ENCODE results near the gene ME1. TPM values are rescaled to one million over a fixed set of nuclear protein-coding genes. Genes with fewer than 3 reads are reported as not detected.

Gene ME1
- total RNA-seq, 1 experiment from 2014 or later = 40.5 TPM

- ChIA-PET POLR2A (no interaction called here), RAD21 (ENCODE audit: low non-redundant PET in 1 of 2, low total read pairs in 2 of 2, uncharacterized antibody in 2 of 2, unreplicated experiment in 2 of 2) (no interaction called here), CTCF (interaction anchor here (1.0 kb wide), 1 partner anchor 76 kb away, joined by 3 read pairs; the partner anchor contains the start of gene PRSS35)
- H2AFZ ChIP-seq (ENCODE audit: low read depth, low read length, poor library complexity, severe bottlenecking) = no peak overlapping the region
- H3K79me2 ChIP-seq (ENCODE audit: insufficient read depth, low read length) = no peaks in the 10 kb centered on the region
- BruUV-seq (replicated peaks) = no TSS peak
- H3K9ac ChIP-seq (ENCODE audit: low read length) = no peak overlapping the region
- intact Hi-C loops (cut with micrococcal nuclease) = no loop called here
- DNase-seq (ENCODE audit: low read depth, low spot score) = no peak
- no peaks in the 10 kb centered on the region for H3K9me2 ChIP-seq (ENCODE audit: insufficient read depth)
- TF ChIP-seq ZBTB33 (IDR thresholded peaks at IDR 0.05; ENCODE audit: extremely low read depth, insufficient replicate concordance, low read length) = no peak
- 0 out of 6 replicates have a peak, but pooled peaks of 2 of the 3 experiments have one; percentile 2 to 11 for TF ChIP-seq CTCF (IDR thresholded peaks at IDR 0.05 in 2 of 3, conservative IDR thresholded peaks at IDR 0.05 in 1 of 3; ENCODE audit: borderline replicate concordance in 1 of 3, insufficient read depth in 1 of 3, low read depth in 2 of 3, low read length in 2 of 3)
- H3K36me3 ChIP-seq (ENCODE audit: control insufficient read depth in 1 of 2, insufficient read depth in 2 of 2, low read length in 2 of 2) = no peaks in the 10 kb centered on the region
- H3K9me3 ChIP-seq (ENCODE audit: control insufficient read depth in 1 of 2, insufficient read depth in 1 of 2, low read depth in 1 of 2, low read length in 2 of 2) = no peaks in the 10 kb centered on the region
- no peak overlapping the region for H3K27ac ChIP-seq (ENCODE audit: low read depth, low read length)
- no peaks in the 10 kb centered on the region for H3K27me3 ChIP-seq (ENCODE audit: insufficient read depth, low read length)
- H4K20me1 ChIP-seq (ENCODE audit: insufficient read depth) = no peaks in the 10 kb centered on the region
- H3K4me2 ChIP-seq (ENCODE audit: low read length) = no peak overlapping the region
- H3K4me1 ChIP-seq (ENCODE audit: control insufficient read depth in 1 of 2, insufficient read depth in 2 of 2, low read length in 2 of 2) = peaks cover 12% of the 10 kb centered on the region in 2 experiments
- no peak for ATAC-seq
- no peak overlapping the region for H3K4me3 ChIP-seq (replicated peaks in 1 of 2; ENCODE audit: low read depth in 1 of 2, low read length in 2 of 2)
Observed at GRCh38 chr6:83436674-83437073, 5.8 kb upstream of the ME1 start.

- ATAC-seq (no peak), DNase-seq (ENCODE audit: low read depth, low spot score) (no peak)
- no peaks in the 10 kb centered on the region for H3K27me3 ChIP-seq (ENCODE audit: insufficient read depth, low read length)
- no peaks in the 10 kb centered on the region for H3K9me2 ChIP-seq (ENCODE audit: insufficient read depth)
- peaks cover 27% of the 10 kb centered on the region for H3K79me2 ChIP-seq (ENCODE audit: insufficient read depth, low read length)
- peak overlapping the region; percentile 97; the same call in 1 of the 2 replicates for H3K27ac ChIP-seq (ENCODE audit: low read depth, low read length)
- peaks cover 24 to 26% of the 10 kb centered on the region in 2 experiments for H3K4me1 ChIP-seq (ENCODE audit: control insufficient read depth in 1 of 2, insufficient read depth in 2 of 2, low read length in 2 of 2)
- no peaks in the 10 kb centered on the region for H3K36me3 ChIP-seq (ENCODE audit: control insufficient read depth in 1 of 2, insufficient read depth in 2 of 2, low read length in 2 of 2)
- H4K20me1 ChIP-seq (ENCODE audit: insufficient read depth) = no peaks in the 10 kb centered on the region
- ChIA-PET RAD21 (ENCODE audit: low non-redundant PET in 1 of 2, low total read pairs in 2 of 2, uncharacterized antibody in 2 of 2, unreplicated experiment in 2 of 2) (no interaction called here), POLR2A (no interaction called here), CTCF (no interaction called here)
- H3K9ac ChIP-seq (ENCODE audit: low read length) = no peak overlapping the region
- intact Hi-C loops (cut with micrococcal nuclease) = no loop called here
- no peak overlapping the region for H3K4me3 ChIP-seq (replicated peaks in 1 of 2; ENCODE audit: low read depth in 1 of 2, low read length in 2 of 2)
- no peaks in the 10 kb centered on the region for H3K9me3 ChIP-seq (ENCODE audit: control insufficient read depth in 1 of 2, insufficient read depth in 1 of 2, low read depth in 1 of 2, low read length in 2 of 2)
- H3K4me2 ChIP-seq (ENCODE audit: low read length) = no peak overlapping the region
- no TSS peak for BruUV-seq (replicated peaks)
- H2AFZ ChIP-seq (ENCODE audit: low read depth, low read length, poor library complexity, severe bottlenecking) = no peak overlapping the region
- TF ChIP-seq TCF7L2 (IDR thresholded peaks at IDR 0.05; ENCODE audit: borderline replicate concordance, extremely low read depth, insufficient read depth, insufficient read length) (no peak), CTCF (IDR thresholded peaks at IDR 0.05 in 2 of 3, conservative IDR thresholded peaks at IDR 0.05 in 1 of 3; ENCODE audit: borderline replicate concordance in 1 of 3, insufficient read depth in 1 of 3, low read depth in 2 of 3, low read length in 2 of 3) (no peak), JUND (IDR thresholded peaks at IDR 0.05) (no peak), ZBTB33 (IDR thresholded peaks at IDR 0.05; ENCODE audit: extremely low read depth, insufficient replicate concordance, low read length) (no peak), SIN3A (IDR thresholded peaks at IDR 0.05; ENCODE audit: low read depth) (no peak), POLR2AphosphoS5 (IDR thresholded peaks at IDR 0.05; ENCODE audit: low read depth, low read length) (no peak)
Observed at GRCh38 chr6:83433177-83433576, 2.3 kb upstream of the ME1 start.
